BJ (cell line): Measurements from ENCODE around the gene RHBDD2. TPM values are rescaled to one million over a fixed set of nuclear protein-coding genes. Genes with fewer than 3 reads are reported as not detected.
"Not testable (repeated sequence)": the region's sequence is repeated elsewhere in the genome, so short reads cannot be mapped to it uniquely, and the experiment has no call there.

ENCODE experiments used
- CTCF ChIA-PET: fragments of 350-600 bp; formaldehyde crosslinking; extraction: SDS; loops from one replicate; lab custom pipeline; 2021; ENCODE audit warnings: antibody characterized with exemption, inconsistent platforms; lab: Yijun Ruan, JAX
- POLR2A ChIA-PET: fragments of 300-600 bp; sonication (Branson Sonifier 250); formaldehyde crosslinking; extraction: SDS; loops from one replicate; lab custom pipeline; 2021; ENCODE audit warnings: antibody characterized with exemption; lab: Charles Lee
- DNase-seq: peaks from one replicate; pipeline ENCODE4 v3.0.0-alpha.2; 2011; ENCODE audit warnings: low read depth
- H3K27me3 ChIP-seq: 2 replicates; pipeline ENCODE4 v1.6.0; 2011; ENCODE audit warnings: low read length; ENCODE audit not compliant: control insufficient read depth, insufficient read depth
- H3K36me3 ChIP-seq: 2 replicates; pipeline ENCODE4 v1.5.1; 2011; ENCODE audit warnings: low read length; ENCODE audit not compliant: control insufficient read depth, insufficient read depth
- H3K4me3 ChIP-seq: 2 replicates; pipeline ENCODE4 v1.5.1; 2011; ENCODE audit warnings: low read depth, mild to moderate bottlenecking, control low read depth, low read length
- CTCF ChIP-seq: IDR thresholded peaks from 2 replicates; pipeline ENCODE4 v1.5.1; 2011; ENCODE audit warnings: low read depth, mild to moderate bottlenecking, control low read depth, inconsistent platforms, low read length, moderate library complexity; ENCODE audit not compliant: insufficient read depth
- polyA plus RNA-seq: library from polyadenylated mRNA; depleted of rRNA; stranded (reverse); fragments of >200 nt; gene quantifications from 2 replicates; pipeline ENCODE4 v1.2.3, GENCODE V29; 2011

The RHBDD2 gene
- polyA plus RNA-seq, 1 experiment = 71.3 TPM

GRCh38 chr7:75847707-75848106, 31.1 kb upstream of the RHBDD2 start:
- H3K27me3 ChIP-seq = peaks cover 3% of the 10 kb centered on the region; the same call in 1 of the 2 replicates
- DNase-seq = no peak
- no peaks in the 10 kb centered on the region for H3K36me3 ChIP-seq
- H3K4me3 ChIP-seq = no peak overlapping the region
- CTCF ChIA-PET = interaction anchor here (1.3 kb wide), 1 partner anchor 173 kb away, joined by 5 read pairs; no protein-coding TSS in a partner anchor
- no peak for TF ChIP-seq CTCF
- POLR2A ChIA-PET = no interaction called here

GRCh38 chr7:75849573-75849972, 29.3 kb upstream of the RHBDD2 start:
- H3K36me3 ChIP-seq = no peaks in the 10 kb centered on the region
- DNase-seq = no peak
- no peak overlapping the region for H3K4me3 ChIP-seq
- POLR2A ChIA-PET = no interaction called here
- no peak for TF ChIP-seq CTCF
- CTCF ChIA-PET = interaction anchor here (0.6 kb wide), 1 partner anchor 66 kb away, joined by 3 read pairs; no protein-coding TSS in a partner anchor
- peaks cover 3% of the 10 kb centered on the region; the same call in 1 of the 2 replicates for H3K27me3 ChIP-seq

- POLR2A ChIA-PET = no interaction called here
- no peak for TF ChIP-seq CTCF
- Histone ChIP-seq H3K4me3 (no peak overlapping the region), H3K36me3 (no peaks in the 10 kb centered on the region), H3K27me3 (peaks cover 3% of the 10 kb centered on the region; the same call in 1 of the 2 replicates)
- no peak for DNase-seq
- CTCF ChIA-PET = no interaction called here
These were observed 28.6 kb upstream of the RHBDD2 start for GRCh38 chr7:75850235-75850634.

- CTCF ChIA-PET = interaction anchor here (1.2 to 1.6 kb wide), 3 partner anchors 9 to 156 kb away, joined by 3 to 5 read pairs (median 3); no protein-coding TSS in a partner anchor
- POLR2A ChIA-PET = no interaction called here
- Histone ChIP-seq H3K36me3 (no peaks in the 10 kb centered on the region), H3K4me3 (no peak overlapping the region), H3K27me3 (no peaks in the 10 kb centered on the region)
- no peak for TF ChIP-seq CTCF
- no peak for DNase-seq
These were observed 24.6 kb upstream of the RHBDD2 start for GRCh38 chr7:75854233-75854632.

GRCh38 chr7:75854813-75855345, 24.0 kb upstream of the RHBDD2 start:
- POLR2A ChIA-PET, H3K4me3 ChIP-seq, DNase-seq, H3K27me3 ChIP-seq, H3K36me3 ChIP-seq: not testable (repeated sequence)
- CTCF ChIA-PET = interaction anchor here (1.2 to 1.6 kb wide), 3 partner anchors 9 to 155 kb away, joined by 3 to 5 read pairs (median 3); no protein-coding TSS in a partner anchor

GRCh38 chr7:75856536-75856935, 22.3 kb upstream of the RHBDD2 start:
- Histone ChIP-seq H3K27me3 (no peaks in the 10 kb centered on the region), H3K36me3 (no peaks in the 10 kb centered on the region), H3K4me3 (no peak overlapping the region)
- ChIA-PET CTCF (interaction anchor here (1.0 to 1.6 kb wide), 2 partner anchors 9 to 164 kb away, joined by 3 to 5 read pairs; no protein-coding TSS in a partner anchor), POLR2A (no interaction called here)
- TF ChIP-seq CTCF = no peak
- no peak for DNase-seq
